Hepatocyte (in vitro differentiated cells): ENCODE data around the gene GCLC. TPM values are rescaled to one million over a fixed set of nuclear protein-coding genes. Genes with fewer than 3 reads are reported as not detected.

Source experiments
- DNase-seq: peaks from one replicate; pipeline ENCODE4 v3.0.0-alpha.2; 2016; ENCODE audit warnings: low spot score
- H2AFZ ChIP-seq: fragments of 200-600 bp; sonication (generic); 2 replicates; pipeline ENCODE4 v1.6.0; 2016; ENCODE audit warnings: antibody characterized with exemption, mild to moderate bottlenecking
- H3K27ac ChIP-seq: fragments of 200-600 bp; sonication (generic); 2 replicates; pipeline ENCODE4 v1.5.1; 2016; ENCODE audit warnings: mild to moderate bottlenecking
- H3K27me3 ChIP-seq: fragments of 200-600 bp; sonication (generic); 2 replicates; pipeline ENCODE4 v1.6.1; 2016
- H3K36me3 ChIP-seq: fragments of 200-600 bp; sonication (generic); replicated peaks from 2 replicates; pipeline ENCODE4 v1.5.1; 2016; ENCODE audit warnings: low read depth; ENCODE audit not compliant: insufficient read depth
- H3K4me1 ChIP-seq: fragments of 200-600 bp; sonication (generic); 2 replicates; pipeline ENCODE4 v1.5.1; 2016; ENCODE audit warnings: mild to moderate bottlenecking, moderate library complexity; ENCODE audit not compliant: insufficient read depth
- H3K4me2 ChIP-seq: fragments of 200-600 bp; sonication (generic); 2 replicates; pipeline ENCODE4 v1.6.0; 2016
- H3K4me3 ChIP-seq: fragments of 200-600 bp; sonication (generic); 2 replicates; pipeline ENCODE4 v1.5.1; 2016; ENCODE audit warnings: mild to moderate bottlenecking
- H3K79me2 ChIP-seq: fragments of 200-600 bp; sonication (generic); 2 replicates; pipeline ENCODE4 v1.6.0; 2017; ENCODE audit warnings: mild to moderate bottlenecking
- H3K9me2 ChIP-seq: fragments of 200-600 bp; sonication (generic); replicated peaks from 2 replicates; pipeline ENCODE4 v1.6.0; 2017; ENCODE audit warnings: mild to moderate bottlenecking; ENCODE audit not compliant: insufficient read depth
- H3K9me3 ChIP-seq: fragments of 200-600 bp; sonication (generic); 2 replicates; pipeline ENCODE4 v1.5.1; 2016; ENCODE audit warnings: low read depth, mild to moderate bottlenecking
- H4K20me1 ChIP-seq: fragments of 200-600 bp; sonication (generic); 2 replicates; pipeline ENCODE4 v1.6.0; 2016; ENCODE audit warnings: mild to moderate bottlenecking; ENCODE audit not compliant: insufficient read depth, poor library complexity, severe bottlenecking
- CTCF ChIP-seq: fragments of 200-600 bp; sonication (generic); IDR thresholded peaks from 2 replicates; pipeline ENCODE4 v1.5.1; 2016; ENCODE audit warnings: antibody characterized with exemption, mild to moderate bottlenecking; ENCODE audit not compliant: poor library complexity
- EZH2 ChIP-seq: fragments of 200-600 bp; sonication (generic); IDR thresholded peaks from 2 replicates; pipeline ENCODE4 v1.6.1; 2016; ENCODE audit warnings: antibody characterized with exemption, mild to moderate bottlenecking, borderline replicate concordance
- EZH2phosphoT487 ChIP-seq: fragments of 200-600 bp; sonication (generic); IDR thresholded peaks from one replicate; pipeline ENCODE4 v1.6.1; 2018; ENCODE audit warnings: antibody characterized with exemption, mild to moderate bottlenecking, low read depth, moderate library complexity; ENCODE audit not compliant: unreplicated experiment, severe bottlenecking
- WGBS: methylation state at CpG from one replicate; pipeline ENCODE4 v1.1.6; 2016; ENCODE audit warnings: low lambda C conversion rate; ENCODE audit errors: missing lambda C conversion rate; 5-methylcytosine and 5-hydroxymethylcytosine counted together
- polyA plus RNA-seq: library from polyadenylated mRNA; unstranded; fragments of >200 nt; fragmentation: Nextera tagmentation; extraction: Ambion mirVana; gene quantifications from 2 replicates; pipeline ENCODE4 v1.2.1, GENCODE V29; 2016
- total RNA-seq: library from RNA; depleted of rRNA; stranded (reverse); fragments of >200 nt; gene quantifications from 2 replicates; pipeline ENCODE4 v1.2.3, GENCODE V29; 2014

GCLC gene
- total and polyA plus RNA-seq, 2 experiments from 2014 or later = 21.9 to 52.6 TPM

GRCh38 chr6:53543359-53544216 lies 1.3 kb downstream of the GCLC start:
- Histone ChIP-seq H2AFZ (peak overlapping the region; percentile 76), H3K79me2 (peaks cover 58% of the 10 kb centered on the region), H3K27me3 (no peaks in the 10 kb centered on the region), H3K9me2 (no peaks in the 10 kb centered on the region), H3K4me1 (peaks cover 20% of the 10 kb centered on the region), H3K27ac (peak overlapping the region; percentile 91), H3K4me3 (peak overlapping the region; percentile 91), H3K4me2 (peak overlapping the region; percentile 91), H3K36me3 (no peaks in the 10 kb centered on the region), H4K20me1 (peaks cover 21% of the 10 kb centered on the region), H3K9me3 (no peaks in the 10 kb centered on the region)
- DNase-seq = no peak
- 6% methylated on average over 7 of the region's 7 CpGs for WGBS
- TF ChIP-seq CTCF (no peak), EZH2 (no peak), EZH2phosphoT487 (no peak)

- no peak for TF ChIP-seq EZH2phosphoT487
- TF ChIP-seq EZH2 = no peak
- no peak for TF ChIP-seq CTCF
- Histone ChIP-seq H3K4me2 (peak overlapping the region; percentile 91), H3K79me2 (peaks cover 75% of the 10 kb centered on the region), H3K9me2 (no peaks in the 10 kb centered on the region), H2AFZ (no peak overlapping the region), H3K9me3 (no peaks in the 10 kb centered on the region), H3K36me3 (no peaks in the 10 kb centered on the region), H3K27me3 (no peaks in the 10 kb centered on the region), H3K4me1 (peaks cover 15% of the 10 kb centered on the region), H4K20me1 (peaks cover 23% of the 10 kb centered on the region), H3K4me3 (no peak overlapping the region), H3K27ac (no peak overlapping the region)
- DNase-seq = no peak
- WGBS = 96% methylated on average over 7 of the region's 7 CpGs
These were observed 3.0 kb downstream of the GCLC start for GRCh38 chr6:53541900-53542299.

GRCh38 chr6:53540129-53540692 lies 4.7 kb downstream of the GCLC start:
- Histone ChIP-seq H3K9me2 (no peaks in the 10 kb centered on the region), H3K9me3 (no peaks in the 10 kb centered on the region), H3K4me2 (no peak overlapping the region), H3K79me2 (peaks cover 92% of the 10 kb centered on the region), H3K27me3 (no peaks in the 10 kb centered on the region), H3K27ac (no peak overlapping the region), H3K4me1 (peaks cover 14% of the 10 kb centered on the region), H4K20me1 (peaks cover 23% of the 10 kb centered on the region), H2AFZ (no peak overlapping the region), H3K36me3 (no peaks in the 10 kb centered on the region), H3K4me3 (no peak overlapping the region)
- no peak for DNase-seq
- TF ChIP-seq EZH2 (no peak), EZH2phosphoT487 (no peak), CTCF (no peak)
- 77% methylated on average over 4 of the region's 4 CpGs for WGBS
